Left lung (tissue), 10 donors: ENCODE data around the gene CRLF1. TPM values are rescaled to one million over a fixed set of nuclear protein-coding genes. Genes with fewer than 3 reads are reported as not detected.

ENCODE experiments used
- ATAC-seq: fragments of 200-7000 bp; cut with Tn5 transposase; one replicate; pipeline ENCODE4 v1.9.1; 2020; ENCODE audit warnings: moderate library complexity
- DNase-seq, 4 donors: peaks; one replicate each; pipeline ENCODE4 v3.0.0-alpha.2; 2013 to 2020
- H3K27ac ChIP-seq, 2 donors: fragments of 200-600 bp; sonication (generic) in 1 of 2; one replicate each; pipeline versions ENCODE4 v1.5.0 to v1.8.0; 2020 to 2021
- H3K27me3 ChIP-seq, 2 donors: fragments of 200-600 bp; sonication (generic) in 1 of 2; one replicate each; pipeline versions ENCODE4 v1.5.0 to v1.8.0; 2020 to 2021
- H3K36me3 ChIP-seq, 2 donors: fragments of 200-600 bp; sonication (generic) in 1 of 2; one replicate each; pipeline versions ENCODE4 v1.5.0 to v1.8.0; 2020 to 2021
- H3K4me1 ChIP-seq, 2 donors: fragments of 200-600 bp; one replicate each; pipeline ENCODE4 v1.8.0; 2021
- H3K4me3 ChIP-seq, 2 donors: fragments of 200-600 bp; sonication (generic) in 1 of 2; one replicate each; pipeline versions ENCODE4 v1.5.0 to v1.8.0; 2020 to 2021; ENCODE audit warnings: mild to moderate bottlenecking in 1 of 2
- H3K9me3 ChIP-seq, 2 donors: fragments of 200-600 bp; sonication (generic) in 1 of 2; one replicate each; pipeline versions ENCODE4 v1.5.0 to v1.8.0; 2020 to 2021
- CTCF ChIP-seq, 2 donors: fragments of 200-600 bp; sonication (generic) in 1 of 2; IDR thresholded peaks; one replicate each; pipeline versions ENCODE4 v1.5.0 to v1.8.0; 2021; ENCODE audit warnings: antibody characterized with exemption in 2 of 2
- intact Hi-C, 2 donors: fragments of 100-400 bp; cut with DNase I; formaldehyde crosslinking; loops; one replicate each; pipeline versions ENCODE4 v1.11.2 to v1.14.2; 2022
- polyA plus RNA-seq, 6 donors: library from polyadenylated mRNA; unstranded; fragments of 120-200 nt; gene quantifications; one replicate each; pipeline ENCODE4 v1.2.1, GENCODE V29; 2013; ENCODE audit not compliant: insufficient read length in 6 of 6
- total RNA-seq, 2 donors: library from RNA; stranded (reverse); fragmentation: NEBNext Ultra II Directional; extraction: Animal tissue kit (Norgen Biotek cat#: 25700); gene quantifications; one replicate each; pipeline ENCODE4 v1.2.1, GENCODE V29; 2021
- donor health status: DM: no; HTN: yes; CAD: no.
- donor health status: DM: no; HTN: no; CAD: no.

CRLF1 gene
- total and polyA plus RNA-seq, 8 donors: 22.5 to 328 (median 233) TPM

- no peak for TF ChIP-seq CTCF (IDR thresholded peaks at IDR 0.05)
- Histone ChIP-seq H3K4me3 (no peak overlapping the region), H3K4me1 (peaks cover 0 to 7% of the 10 kb centered on the region in 2 donors), H3K27ac (no peak overlapping the region), H3K27me3 (peaks cover 20 to 47% of the 10 kb centered on the region in 2 donors), H3K36me3 (no peaks in the 10 kb centered on the region), H3K9me3 (no peaks in the 10 kb centered on the region)
- intact Hi-C loops: no loop called here
- ATAC-seq (no peak), DNase-seq (no peak)
Observed at GRCh38 chr19:18617562-18617961, 11.0 kb upstream of the CRLF1 start.

- ATAC-seq: no peak
- intact Hi-C loops: no loop called here
- TF ChIP-seq CTCF (IDR thresholded peaks at IDR 0.05): no peak
- peaks cover 35 to 62% of the 10 kb centered on the region in 2 donors for H3K27me3 ChIP-seq
- H3K36me3 ChIP-seq: no peaks in the 10 kb centered on the region
- H3K4me3 ChIP-seq: no peak overlapping the region
- DNase-seq: no peak
- H3K4me1 ChIP-seq: peaks cover 9 to 21% of the 10 kb centered on the region in 2 donors
- H3K27ac ChIP-seq: no peak overlapping the region
- H3K9me3 ChIP-seq: no peaks in the 10 kb centered on the region
Observed at GRCh38 chr19:18616023-18616422, 9.4 kb upstream of the CRLF1 start.

GRCh38 chr19:18613589-18614234, 7.1 kb upstream of the CRLF1 start:
- H3K27me3 ChIP-seq: peaks cover 58 to 85% of the 10 kb centered on the region in 2 donors
- ATAC-seq: no peak

GRCh38 chr19:18612772-18613588, 6.4 kb upstream of the CRLF1 start, which contains the start of gene TMEM59L:
TMEM59L (plus strand) TSS chr19:18612870; CDS start chr19:18612959, 89 bp downstream.
- peak within 1 kb of the TSS; percentile 19 to 28 for H3K4me3 ChIP-seq
- H3K27ac ChIP-seq: no peak within 1 kb of the TSS
- no peaks in the 10 kb centered on the region for H3K9me3 ChIP-seq
- H3K36me3 ChIP-seq: no peaks in the 10 kb centered on the region
- peaks cover 64 to 92% of the 10 kb centered on the region in 2 donors for H3K27me3 ChIP-seq
- H3K4me1 ChIP-seq: peaks cover 18 to 29% of the 10 kb centered on the region in 2 donors
- no peak for TF ChIP-seq CTCF (IDR thresholded peaks at IDR 0.05)
- intact Hi-C loops: no loop called here
- ATAC-seq (peak; percentile 6), DNase-seq (peak in 1 of 4 donors; percentile 83)

More at GRCh38 chr19:18613589-18614234, 7.1 kb upstream of the CRLF1 start:
- intact Hi-C loops: no loop called here
- no peak for TF ChIP-seq CTCF (IDR thresholded peaks at IDR 0.05)
- Histone ChIP-seq H3K4me1 (peaks cover 18 to 28% of the 10 kb centered on the region in 2 donors), H3K4me3 (no peak overlapping the region), H3K36me3 (no peaks in the 10 kb centered on the region), H3K27ac (no peak overlapping the region), H3K9me3 (no peaks in the 10 kb centered on the region)
- no peak for DNase-seq
